ENCODE data around the gene CLEC16A. TPM values are rescaled to one million over a fixed set of nuclear protein-coding genes. Genes with fewer than 3 reads are reported as not detected.
A peak's percentile ranks its signal among the peaks of the same experiment; 100 is the strongest.
"Not testable (repeated sequence)": the region's sequence is repeated elsewhere in the genome, so short reads cannot be mapped to it uniquely, and the experiment has no call there.

The CLEC16A gene
- polyA plus RNA-seq, 3 donors, result 3.4 to 12.0 (median 5.8) TPM

- Histone ChIP-seq H4K20me1 (ENCODE audit: insufficient read depth, low read length) (peaks cover 99% of the 10 kb centered on the region), H3K9me3 (replicated peaks in 1 of 2; ENCODE audit: control insufficient read depth in 1 of 2, insufficient read depth in 1 of 2, low read length in 2 of 2) (no peaks in the 10 kb centered on the region), H3K4me3 (replicated peaks in 1 of 3; ENCODE audit: low read depth in 2 of 3, low read length in 3 of 3) (no peak overlapping the region), H2AFZ (ENCODE audit: insufficient read depth, low read depth, low read length, poor library complexity, severe bottlenecking) (no peak overlapping the region), H3K4me1 (ENCODE audit: control insufficient read depth in 1 of 2, insufficient read depth in 2 of 2, low read length in 2 of 2) (peaks cover 4 to 7% of the 10 kb centered on the region in 2 donors), H3K9ac (ENCODE audit: insufficient read depth, low read length, poor library complexity, severe bottlenecking) (no peak overlapping the region), H3K4me2 (replicated peaks; ENCODE audit: extremely low read depth, low read length, poor library complexity, severe bottlenecking) (no peak overlapping the region), H3K79me2 (ENCODE audit: insufficient read depth, low read length) (no peaks in the 10 kb centered on the region), H3K27ac (ENCODE audit: low read depth in 1 of 2, low read length in 2 of 2) (no peak overlapping the region), H3K36me3 (replicated peaks in 1 of 2; ENCODE audit: control insufficient read depth in 1 of 2, insufficient read depth in 2 of 2, low read length in 2 of 2) (peaks cover 89 to 100% of the 10 kb centered on the region in 2 donors), H3K27me3 (ENCODE audit: control insufficient read depth in 2 of 2, insufficient read depth in 2 of 2, low read length in 2 of 2) (no peaks in the 10 kb centered on the region)
- intact Hi-C loops (cut with micrococcal nuclease), result loop anchor here in 1 of 2 donors (5.0 kb wide), 1 partner anchor 406 kb away; no protein-coding TSS in a partner anchor
- WGBS (ENCODE audit: insufficient coverage), result 96% methylated on average over 14 of the region's 14 CpGs
- peaks cover 0 to 3% (median 0%) of the 10 kb centered on the region in 3 donors for H3K27me3 Mint-ChIP-seq (ENCODE audit: low read depth in 3 of 3)
- H3K9me3 Mint-ChIP-seq, result peaks cover 0 to 2% (median 0%) of the 10 kb centered on the region in 7 donors
- H3K4me1 Mint-ChIP-seq, result peaks cover 10% of the 10 kb centered on the region
- no peak for TF ChIP-seq CTCF (IDR thresholded peaks at IDR 0.05)
- peaks cover 79 to 99% of the 10 kb centered on the region in 2 donors for H3K36me3 Mint-ChIP-seq
- no peak for DNase-seq
- peak overlapping the region in 3 of 7 donors; percentile 32 to 74 (median 51) for H3K27ac Mint-ChIP-seq
- no peak overlapping the region for H3K4me3 Mint-ChIP-seq
Measured at GRCh38 chr16:10923650-10924214, 20.6 kb upstream of the CLEC16A start.

GRCh38 chr16:10925285-10925684 lies 19.1 kb upstream of the CLEC16A start:
- peaks cover 74 to 89% of the 10 kb centered on the region in 2 donors for H3K36me3 ChIP-seq (replicated peaks in 1 of 2; ENCODE audit: control insufficient read depth in 1 of 2, insufficient read depth in 2 of 2, low read length in 2 of 2)
- WGBS (ENCODE audit: insufficient coverage), result no CpG with 5 or more reads among the region's 3 CpGs
- H3K4me3 Mint-ChIP-seq; H3K27me3 Mint-ChIP-seq (ENCODE audit: low read depth in 3 of 3); H3K4me3 ChIP-seq (replicated peaks in 1 of 3; ENCODE audit: low read depth in 2 of 3, low read length in 3 of 3); H2AFZ ChIP-seq (ENCODE audit: insufficient read depth, low read depth, low read length, poor library complexity, severe bottlenecking); H3K27me3 ChIP-seq (ENCODE audit: control insufficient read depth in 2 of 2, insufficient read depth in 2 of 2, low read length in 2 of 2); DNase-seq; H3K9me3 Mint-ChIP-seq; H3K9ac ChIP-seq (ENCODE audit: insufficient read depth, low read length, poor library complexity, severe bottlenecking); H3K27ac ChIP-seq (ENCODE audit: low read depth in 1 of 2, low read length in 2 of 2); H3K4me2 ChIP-seq (replicated peaks; ENCODE audit: extremely low read depth, low read length, poor library complexity, severe bottlenecking); H3K79me2 ChIP-seq (ENCODE audit: insufficient read depth, low read length); intact Hi-C loops (cut with micrococcal nuclease); H3K9me3 ChIP-seq (replicated peaks in 1 of 2; ENCODE audit: control insufficient read depth in 1 of 2, insufficient read depth in 1 of 2, low read length in 2 of 2): not testable (repeated sequence)
- H3K4me1 ChIP-seq (ENCODE audit: control insufficient read depth in 1 of 2, insufficient read depth in 2 of 2, low read length in 2 of 2), result peaks cover 11 to 12% of the 10 kb centered on the region in 2 donors
- Mint-ChIP-seq H3K4me1 (peaks cover 22% of the 10 kb centered on the region), H3K36me3 (peaks cover 68 to 90% of the 10 kb centered on the region in 2 donors), H3K27ac (peak overlapping the region in 1 of 7 donors; percentile 54)
- H4K20me1 ChIP-seq (ENCODE audit: insufficient read depth, low read length), result peaks cover 99% of the 10 kb centered on the region

Measured in CD14-positive monocyte (primary cell).